HCT116 (cell line): ENCODE data around the gene TRIM50.

Experiments used
- CTCF ChIP-seq, 3 experiments: fragments of 200-600 bp in 1 of 3; sonication (generic) in 1 of 3; IDR thresholded peaks in 2 of 3; conservative IDR thresholded peaks in 1 of 3; 2 replicates each; pipeline ENCODE4 v1.5.1; 2012 to 2017; ENCODE audit warnings: low read depth in 2 of 3, low read length in 2 of 3, antibody characterized with exemption in 1 of 3, borderline replicate concordance in 1 of 3, control low read depth in 1 of 3, mild to moderate bottlenecking in 1 of 3, mixed read lengths in 1 of 3, mixed run types in 1 of 3, moderate library complexity in 1 of 3; ENCODE audit not compliant: insufficient read depth in 1 of 3
- EZH2 ChIP-seq: fragments of 200-600 bp; sonication (generic); IDR thresholded peaks from 2 replicates; pipeline ENCODE4 v1.6.1; 2017; ENCODE audit warnings: antibody characterized with exemption, mixed run types
- JUND ChIP-seq: IDR thresholded peaks from 2 replicates; pipeline ENCODE4 v1.6.1; 2012
- POLR2A ChIP-seq: IDR thresholded peaks from 2 replicates; pipeline ENCODE4 v1.7.0; 2011; ENCODE audit warnings: borderline replicate concordance; ENCODE audit not compliant: insufficient read depth, insufficient read length; ENCODE audit errors: extremely low read depth
- POLR2AphosphoS5 ChIP-seq: IDR thresholded peaks from 2 replicates; pipeline ENCODE4 v1.6.1; 2011; ENCODE audit warnings: mild to moderate bottlenecking, low read depth, low read length, moderate library complexity
- SP1 ChIP-seq: IDR thresholded peaks from 2 replicates; pipeline ENCODE4 v1.6.1; 2012; ENCODE audit warnings: low read depth
- YY1 ChIP-seq: IDR thresholded peaks from 2 replicates; pipeline ENCODE4 v1.6.1; 2011; ENCODE audit warnings: low read length, low read depth, moderate library complexity, mild to moderate bottlenecking; ENCODE audit not compliant: insufficient replicate concordance; ENCODE audit errors: extremely low read depth

- no peak for TF ChIP-seq CTCF (IDR thresholded peaks at IDR 0.05 in 2 of 3, conservative IDR thresholded peaks at IDR 0.05 in 1 of 3; ENCODE audit: borderline replicate concordance in 1 of 3, insufficient read depth in 1 of 3, low read depth in 2 of 3, low read length in 2 of 3)
- TF ChIP-seq POLR2AphosphoS5 = no peak
- no peak for TF ChIP-seq POLR2A
- TF ChIP-seq SP1 = no peak
- no peak for TF ChIP-seq JUND
- TF ChIP-seq EZH2 = no peak
- TF ChIP-seq YY1 = no peak
Observed at GRCh38 chr7:73330772-73331171, 2.9 kb upstream of the TRIM50 start.
